GM18498 (cell line): ENCODE measurements around the gene SOX5.
"Not testable (repeated sequence)": the region's sequence is repeated elsewhere in the genome, so short reads cannot be mapped to it uniquely, and the experiment has no call there.

Experiments used
- ATAC-seq: cut with Tn5 transposase; IDR thresholded peaks from one replicate; pipeline ENCODE4 v1.9.1; 2021; ENCODE audit warnings: mild to moderate bottlenecking, moderate library complexity; ENCODE audit not compliant: unreplicated experiment

SOX5 gene

DNA sequence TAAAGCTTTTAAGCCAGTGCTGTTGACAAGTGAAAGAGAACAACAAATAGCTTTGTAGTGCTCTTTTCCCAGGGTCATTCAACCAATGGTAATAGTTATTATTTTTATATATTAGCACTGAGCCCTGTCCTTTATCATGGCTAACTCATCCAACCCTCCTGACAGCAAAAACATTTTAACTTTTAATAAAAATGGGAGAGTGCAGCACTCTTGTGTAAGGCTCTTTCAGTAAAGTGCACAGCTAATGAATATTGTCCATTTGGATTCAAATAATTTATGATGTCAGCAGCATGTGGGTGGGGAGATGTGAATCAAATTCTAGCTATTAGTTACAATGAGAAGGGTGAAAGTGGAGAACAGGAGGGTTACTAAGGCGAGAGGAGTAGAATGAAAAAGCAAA lies 185.7 kb downstream of the SOX5 start:
- ATAC-seq, result no peak

DNA sequence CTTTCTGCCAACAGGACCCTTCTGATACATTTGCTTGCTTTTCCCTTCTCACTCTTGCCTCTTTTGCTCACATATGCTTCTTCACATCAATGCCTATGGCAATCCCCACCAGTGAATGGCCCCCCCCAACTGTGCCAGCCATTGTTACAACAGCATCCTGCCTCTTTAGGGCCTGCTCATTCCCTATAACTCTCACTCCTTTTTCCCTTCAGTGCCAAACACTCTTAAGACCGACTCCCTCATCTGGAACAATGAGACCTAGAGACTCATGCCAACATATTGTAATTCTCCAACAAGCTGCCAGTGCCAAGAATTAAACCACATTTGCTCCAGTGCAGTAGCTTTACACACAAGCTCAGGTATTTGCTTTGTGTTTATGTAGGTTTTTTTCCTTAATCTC lies 189.0 kb downstream of the SOX5 start:
- ATAC-seq, result no peak

DNA sequence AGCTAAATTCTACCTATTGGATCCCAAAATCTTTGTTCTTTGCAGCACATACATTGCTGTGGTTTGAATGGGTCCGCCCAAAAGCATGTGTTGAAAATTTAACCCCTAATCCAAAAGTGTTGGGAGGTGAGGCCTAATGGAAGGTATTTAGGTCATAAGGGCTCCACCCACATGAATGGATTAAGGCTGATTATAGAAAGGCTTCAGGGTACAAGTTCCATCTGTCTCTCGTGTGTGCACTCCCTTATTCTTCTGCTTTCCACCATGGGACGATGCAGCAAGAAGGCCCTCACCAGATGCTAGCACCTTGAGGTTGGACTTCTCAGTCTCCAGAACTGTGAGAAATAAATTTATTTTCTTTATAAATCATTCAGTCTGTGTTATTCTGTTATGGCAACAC lies 190.9 kb downstream of the SOX5 start:
- no peak for ATAC-seq

DNA sequence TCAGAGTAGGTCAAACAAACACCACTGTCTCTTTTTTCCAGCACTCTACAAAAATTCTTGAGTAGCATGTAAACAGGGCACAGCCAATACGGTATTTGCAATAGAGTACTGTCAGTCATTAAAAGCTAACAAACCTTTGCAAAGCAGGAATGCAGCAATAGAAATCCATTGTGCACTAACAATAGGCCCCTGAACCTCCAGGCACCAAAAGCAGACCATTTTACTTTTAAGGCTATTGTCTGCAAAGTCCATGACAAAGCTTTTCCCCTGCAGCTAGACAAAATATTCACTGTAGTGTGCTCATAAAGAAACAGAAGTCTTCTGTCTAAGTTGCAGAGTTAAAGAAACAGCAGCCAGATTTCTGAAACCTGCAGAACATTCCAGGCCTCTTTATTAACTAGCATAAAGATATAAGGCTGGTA lies 191.9 kb downstream of the SOX5 start:
- ATAC-seq, result no peak

DNA sequence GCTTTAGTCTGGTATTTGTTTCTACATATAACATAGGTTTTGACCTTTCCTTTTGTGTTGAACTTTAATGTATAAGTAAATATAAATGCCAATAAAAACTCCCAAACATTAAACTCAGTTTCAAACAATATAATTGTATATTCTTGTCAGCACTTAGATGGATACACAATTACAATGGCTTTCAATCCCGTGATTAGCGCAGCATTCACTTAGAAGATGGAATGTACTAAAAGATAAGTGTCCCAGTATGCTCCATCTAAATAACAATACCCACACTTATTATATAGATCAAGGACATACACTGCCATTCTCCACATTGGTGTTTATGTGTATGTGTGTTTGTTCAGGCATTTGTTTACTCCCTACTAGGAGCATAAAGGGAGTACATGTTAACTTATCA lies 193.1 kb downstream of the SOX5 start:
- ATAC-seq, result no peak

DNA sequence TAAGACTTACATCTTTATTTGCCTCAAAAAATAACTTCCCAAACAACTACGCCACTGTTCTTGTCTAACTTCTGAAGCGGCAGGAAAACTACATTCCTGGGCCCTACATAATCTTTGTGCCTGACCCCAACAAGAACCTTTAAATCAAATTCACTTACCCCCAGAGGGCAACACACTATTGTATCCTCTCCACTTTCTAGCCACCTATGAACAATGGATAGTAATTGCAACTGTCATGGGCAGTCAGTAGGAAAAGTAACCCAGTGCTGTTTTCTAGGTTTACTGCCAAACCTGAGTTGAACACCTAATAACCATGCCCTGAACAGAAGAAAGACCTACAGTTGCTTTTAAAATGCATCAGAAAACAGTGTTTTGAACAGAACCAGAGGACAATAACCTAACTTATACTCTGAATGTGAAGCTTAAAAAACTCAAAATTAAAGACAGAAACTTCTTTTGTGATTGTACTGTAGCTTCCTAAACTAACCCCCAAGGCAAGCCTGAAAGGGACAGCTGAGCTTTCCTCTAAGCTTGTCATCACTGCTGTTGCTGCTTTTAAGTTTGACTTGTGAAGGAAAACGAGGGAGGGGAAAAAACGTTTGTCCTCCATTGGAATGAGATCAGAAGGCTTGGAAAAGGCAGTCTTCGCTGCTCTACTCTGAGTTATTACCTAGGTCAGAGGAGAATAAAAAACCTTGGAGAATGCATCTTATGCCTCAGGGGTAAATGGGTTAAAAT lies 195.7 kb downstream of the SOX5 start:
- no peak for ATAC-seq

DNA sequence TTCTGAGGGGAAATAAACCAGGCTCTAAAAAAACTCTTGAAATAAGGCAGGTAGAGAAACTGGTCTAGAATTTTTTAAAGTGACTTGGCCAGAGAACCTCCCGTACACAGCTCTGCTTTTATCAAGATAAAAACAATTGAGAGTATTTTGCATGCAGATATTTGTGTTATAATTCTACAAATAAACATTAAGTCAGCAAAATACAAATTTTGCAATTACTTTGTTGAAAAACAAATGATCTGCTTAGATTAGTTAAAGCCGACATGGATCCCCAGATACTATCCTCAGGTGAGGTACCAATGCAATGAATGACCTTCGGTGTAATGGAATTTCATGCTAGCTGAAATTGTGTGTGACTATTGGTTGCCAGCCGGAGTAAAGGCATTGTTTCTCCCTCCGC lies 197.2 kb downstream of the SOX5 start:
- ATAC-seq, result no peak

DNA sequence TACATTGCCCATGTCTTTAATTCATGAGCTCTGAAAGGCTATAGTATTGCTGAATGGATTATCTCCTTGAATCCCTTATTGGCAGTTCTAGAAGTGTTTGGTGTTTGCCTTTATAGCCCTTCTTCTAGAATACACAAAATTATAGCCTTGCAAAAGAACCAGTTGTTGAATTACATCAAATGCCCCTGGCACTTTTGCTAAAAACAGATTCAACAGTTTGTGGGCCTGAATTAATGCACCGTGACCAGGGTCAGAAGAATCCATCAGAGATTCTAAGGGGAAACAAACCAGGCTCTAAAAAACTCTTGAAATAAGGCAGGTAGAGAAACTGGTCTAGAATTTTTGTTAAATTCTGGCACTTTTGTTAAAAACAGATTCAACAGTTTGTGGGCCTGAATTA lies 197.8 kb downstream of the SOX5 start:
- no peak for ATAC-seq

DNA sequence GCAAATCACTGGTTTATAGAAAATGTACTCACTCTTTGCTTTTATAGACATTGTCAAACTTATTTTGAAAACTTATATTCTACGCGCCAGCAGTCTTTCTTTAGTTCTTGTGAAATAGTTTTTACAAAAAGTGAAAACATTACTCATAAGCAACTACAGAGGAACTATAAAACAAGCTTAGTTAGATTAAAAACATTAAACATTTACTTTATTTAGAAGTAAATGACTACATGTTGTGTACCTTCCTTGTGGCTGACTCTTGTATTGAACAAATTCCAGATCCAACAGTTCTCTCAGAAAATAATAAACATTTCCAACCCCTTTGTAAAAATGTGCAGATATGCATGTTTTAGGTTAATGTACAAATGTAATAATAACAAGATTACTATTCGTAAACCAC lies 198.5 kb downstream of the SOX5 start:
- ATAC-seq, result no peak

DNA sequence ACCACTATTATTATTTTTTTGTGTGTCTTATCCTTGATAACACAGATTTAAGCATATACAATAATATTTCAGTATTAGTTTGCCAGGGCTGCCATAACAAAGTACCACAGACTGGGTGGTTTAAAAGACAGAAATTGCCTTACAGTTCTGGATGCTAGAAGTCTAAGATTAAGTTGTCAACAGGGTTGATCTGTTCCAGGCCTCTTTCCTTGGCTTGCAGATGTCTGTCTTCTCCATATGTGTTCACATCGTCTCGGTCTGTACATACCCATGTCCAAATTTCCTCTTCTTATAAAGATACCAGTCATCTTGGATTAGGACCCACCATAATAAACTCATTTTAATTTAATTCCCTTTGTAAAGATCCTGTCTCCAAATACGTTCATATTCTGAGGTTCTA lies 204.8 kb downstream of the SOX5 start:
- ATAC-seq, result no peak

DNA sequence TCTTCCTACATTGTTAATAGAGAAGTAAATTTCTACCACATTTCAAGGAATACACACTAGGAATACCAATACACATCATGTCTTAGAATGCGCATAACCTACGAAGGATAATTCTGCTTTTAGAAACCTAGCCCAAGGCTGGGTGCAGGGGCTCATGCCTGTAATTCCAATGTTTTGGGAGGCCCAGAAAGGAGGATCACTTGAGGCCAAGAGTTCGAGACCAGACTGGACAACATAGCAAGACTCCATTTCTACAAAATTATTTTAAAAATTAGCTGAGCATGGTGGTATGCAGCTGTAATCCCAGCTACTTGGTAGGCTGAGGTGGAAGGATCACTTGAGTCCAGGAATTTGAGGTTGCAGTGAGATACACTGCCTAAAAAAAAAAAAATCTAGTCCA lies 206.9 kb downstream of the SOX5 start:
- ATAC-seq, result no peak

DNA sequence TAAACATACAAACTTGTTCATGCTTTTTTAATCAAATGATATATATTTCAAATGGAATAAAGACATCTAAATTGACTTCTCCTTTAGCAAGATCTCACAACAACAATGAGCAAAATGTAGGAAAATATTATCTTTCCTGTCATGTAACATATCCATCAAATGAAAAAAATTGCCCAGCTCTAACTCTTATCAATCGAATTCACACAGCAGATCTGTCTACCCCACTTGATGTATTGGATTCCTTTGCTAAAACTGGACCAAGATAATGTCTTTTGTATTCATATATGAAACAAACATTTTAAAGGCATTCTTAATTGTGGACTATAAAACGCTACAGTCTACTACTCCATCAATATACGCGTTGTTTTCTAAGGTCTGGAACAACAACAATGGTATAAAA lies 218.0 kb downstream of the SOX5 start:
- ATAC-seq, result no peak

DNA sequence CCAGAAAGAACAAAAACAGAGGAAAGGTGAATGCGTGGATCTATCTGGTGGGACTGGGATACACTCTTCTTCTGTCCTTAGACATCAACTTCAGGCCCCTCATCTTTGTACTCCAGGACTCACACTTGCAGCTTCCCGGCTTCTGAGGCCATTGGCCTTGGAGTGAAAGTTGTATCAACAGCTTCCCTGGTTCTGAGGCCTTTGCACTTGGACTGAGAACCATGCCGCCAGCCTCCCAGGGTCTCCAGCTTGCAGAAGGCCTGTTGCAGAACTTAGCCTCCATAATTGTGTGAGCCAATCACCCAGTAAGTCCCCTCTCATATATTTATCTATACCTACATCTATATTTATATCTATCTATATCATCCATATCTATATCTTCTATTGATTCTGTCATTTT lies 218.4 kb downstream of the SOX5 start:
- ATAC-seq, result no peak

DNA sequence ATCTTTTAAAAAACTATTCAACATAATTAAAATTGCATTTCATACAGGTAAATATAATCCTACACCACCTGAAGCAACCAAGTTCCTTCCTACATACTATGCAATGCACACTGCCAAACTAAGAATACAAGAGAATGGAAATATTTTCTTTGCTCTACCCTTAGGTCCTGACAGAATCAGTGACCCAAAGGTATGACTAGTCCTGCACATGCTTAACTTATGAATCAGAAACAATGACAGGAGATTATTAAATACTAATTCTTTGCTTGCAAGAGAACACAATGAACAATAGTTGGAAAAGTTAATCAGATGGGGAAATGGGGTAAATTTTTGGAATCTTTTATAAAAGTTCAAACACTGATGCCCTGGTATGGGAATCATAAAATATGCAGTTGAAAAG lies 220.1 kb downstream of the SOX5 start:
- ATAC-seq, result no peak

DNA sequence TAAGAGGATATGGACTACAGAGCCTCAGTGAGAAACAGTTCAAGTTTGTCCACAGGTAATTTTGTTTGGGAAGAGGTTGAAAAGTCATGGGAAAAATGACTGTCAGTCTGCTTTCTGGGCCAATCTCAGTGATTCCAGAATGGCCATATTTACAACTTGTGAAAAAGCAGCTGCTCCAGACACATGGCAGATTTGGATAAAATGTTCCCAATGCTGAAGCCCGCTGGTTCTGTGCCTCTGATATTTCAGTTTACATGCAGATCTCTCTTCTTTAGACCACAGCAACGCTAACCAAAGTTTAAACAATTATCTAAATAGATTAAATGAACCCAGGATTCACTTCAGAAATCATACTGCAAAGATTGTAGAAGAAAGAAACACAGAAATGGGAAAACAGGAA lies 222.8 kb downstream of the SOX5 start:
- no peak for ATAC-seq

DNA sequence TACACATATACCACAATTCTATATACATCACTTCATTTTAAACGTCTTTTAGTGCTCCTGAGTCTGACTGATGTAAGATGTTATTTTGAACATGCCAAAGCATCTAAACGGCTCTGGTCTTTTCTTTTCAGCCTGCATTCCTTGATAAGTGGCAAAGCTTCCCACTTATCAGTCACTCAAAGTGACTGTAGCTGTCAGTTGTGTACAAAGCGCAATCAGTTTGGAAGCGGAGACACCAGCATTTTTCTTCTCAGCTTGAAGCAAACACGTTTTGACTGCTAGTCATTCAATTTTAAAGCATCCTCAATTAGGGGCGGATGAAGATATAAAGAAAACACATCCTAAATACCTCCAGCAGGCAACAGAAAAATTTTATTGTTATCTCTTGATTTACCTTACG lies 226.8 kb downstream of the SOX5 start:
- no peak for ATAC-seq

DNA sequence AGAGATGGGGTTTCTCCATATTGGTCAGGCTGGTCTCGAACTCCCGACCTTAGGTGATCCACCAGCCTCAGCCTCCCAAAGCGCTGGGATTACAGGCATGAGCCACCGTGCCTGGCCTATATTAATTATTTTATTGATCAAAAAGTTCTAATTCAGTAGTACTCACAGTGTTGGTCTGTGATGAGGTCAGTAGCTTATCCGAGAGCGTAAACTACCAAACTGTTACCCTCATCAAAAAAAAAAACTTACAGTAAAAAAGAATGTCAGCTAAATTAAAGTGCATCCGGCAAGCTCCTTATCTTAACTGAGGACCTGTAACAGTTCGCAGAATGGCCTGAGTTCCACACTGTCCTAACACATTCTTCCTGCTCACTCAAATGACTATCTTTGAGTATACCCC lies 228.2 kb downstream of the SOX5 start:
- ATAC-seq, result no peak

DNA sequence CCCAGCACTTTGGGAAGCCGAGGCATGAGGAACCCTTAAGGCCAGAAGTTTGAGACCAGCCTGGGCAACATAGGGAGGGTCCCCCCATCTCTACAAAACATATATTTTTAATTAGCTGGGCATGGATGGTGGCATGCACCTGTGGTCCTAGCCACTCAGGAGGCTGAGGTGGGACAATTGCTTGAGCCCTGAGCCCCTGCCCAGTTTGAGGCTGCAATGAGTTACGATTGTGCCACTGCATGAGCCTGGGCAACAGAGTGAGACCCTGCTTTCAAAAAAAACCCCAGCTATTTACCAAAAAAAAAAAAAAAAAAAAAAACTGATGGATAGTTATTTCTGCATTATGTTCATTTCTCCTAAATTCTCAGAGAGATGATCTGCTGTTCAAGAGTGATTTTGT lies 230.0 kb downstream of the SOX5 start:
- ATAC-seq, result no peak

DNA sequence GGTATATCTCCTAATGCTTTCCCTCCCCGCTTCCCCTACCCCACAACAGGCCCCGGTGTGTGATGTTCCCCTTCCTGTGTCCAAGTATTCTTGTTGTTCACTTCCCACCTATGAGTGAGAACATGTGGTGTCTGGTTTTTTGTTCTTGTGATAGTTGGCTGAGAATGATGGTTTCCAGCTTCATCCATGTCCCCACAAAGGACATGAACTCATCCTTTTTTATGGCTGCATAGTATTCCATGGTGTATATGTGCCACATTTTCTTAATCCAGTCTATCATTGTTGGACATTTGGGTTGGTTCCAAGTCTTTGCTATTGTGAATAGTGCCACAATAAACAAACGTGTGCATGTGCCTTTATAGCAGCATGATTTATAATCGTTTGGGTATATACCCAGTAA lies 239.1 kb downstream of the SOX5 start:
- not testable (repeated sequence) for ATAC-seq

DNA sequence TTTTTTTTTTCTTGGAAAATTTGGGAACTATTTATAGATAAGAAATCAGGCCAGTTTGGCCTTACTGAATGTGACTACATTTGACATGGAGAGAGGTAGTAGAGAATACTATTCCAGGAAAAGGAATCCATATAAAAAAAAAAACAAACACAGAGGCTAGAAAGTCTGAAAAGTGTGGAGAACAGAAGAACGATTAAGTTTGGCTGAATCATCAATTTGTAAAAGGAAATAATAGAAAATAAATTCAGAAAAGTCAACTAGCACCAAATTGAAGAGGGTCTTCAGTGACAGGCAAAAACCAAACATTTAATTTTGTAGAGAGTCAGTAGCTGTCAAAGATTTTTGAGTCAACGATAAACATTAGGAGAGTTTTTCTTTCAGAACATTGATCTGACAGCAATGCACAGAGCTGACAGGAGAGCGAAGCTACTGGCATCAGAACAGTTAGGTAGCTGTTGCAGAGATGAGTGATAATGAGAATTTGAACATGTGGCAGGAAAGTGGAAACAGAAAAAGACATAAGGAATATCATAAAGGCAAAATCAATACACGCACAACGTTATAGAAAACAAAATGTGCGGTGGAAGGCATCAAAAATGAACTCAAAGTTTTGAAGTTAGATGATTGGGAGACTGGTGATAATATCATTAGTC lies 241.2 kb downstream of the SOX5 start:
- ATAC-seq, result no peak

DNA sequence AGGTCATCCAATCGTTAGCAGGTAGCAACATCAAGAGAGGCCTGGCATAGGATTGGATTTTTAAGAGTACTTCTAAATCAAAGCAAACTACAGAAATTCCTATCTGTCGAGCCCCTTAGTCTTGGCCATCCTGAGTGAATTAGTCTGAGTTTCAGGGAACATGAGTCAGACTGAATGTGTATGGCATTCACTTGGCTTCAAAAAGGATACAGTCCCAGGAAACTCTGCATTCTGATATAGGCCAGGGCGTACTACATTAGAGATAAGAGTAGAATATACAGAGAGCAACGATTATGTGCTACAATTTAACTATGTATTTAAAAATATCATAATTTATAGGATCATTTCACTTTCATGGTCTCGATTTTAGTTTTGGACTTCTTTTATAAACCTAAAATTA lies 242.2 kb downstream of the SOX5 start:
- no peak for ATAC-seq

DNA sequence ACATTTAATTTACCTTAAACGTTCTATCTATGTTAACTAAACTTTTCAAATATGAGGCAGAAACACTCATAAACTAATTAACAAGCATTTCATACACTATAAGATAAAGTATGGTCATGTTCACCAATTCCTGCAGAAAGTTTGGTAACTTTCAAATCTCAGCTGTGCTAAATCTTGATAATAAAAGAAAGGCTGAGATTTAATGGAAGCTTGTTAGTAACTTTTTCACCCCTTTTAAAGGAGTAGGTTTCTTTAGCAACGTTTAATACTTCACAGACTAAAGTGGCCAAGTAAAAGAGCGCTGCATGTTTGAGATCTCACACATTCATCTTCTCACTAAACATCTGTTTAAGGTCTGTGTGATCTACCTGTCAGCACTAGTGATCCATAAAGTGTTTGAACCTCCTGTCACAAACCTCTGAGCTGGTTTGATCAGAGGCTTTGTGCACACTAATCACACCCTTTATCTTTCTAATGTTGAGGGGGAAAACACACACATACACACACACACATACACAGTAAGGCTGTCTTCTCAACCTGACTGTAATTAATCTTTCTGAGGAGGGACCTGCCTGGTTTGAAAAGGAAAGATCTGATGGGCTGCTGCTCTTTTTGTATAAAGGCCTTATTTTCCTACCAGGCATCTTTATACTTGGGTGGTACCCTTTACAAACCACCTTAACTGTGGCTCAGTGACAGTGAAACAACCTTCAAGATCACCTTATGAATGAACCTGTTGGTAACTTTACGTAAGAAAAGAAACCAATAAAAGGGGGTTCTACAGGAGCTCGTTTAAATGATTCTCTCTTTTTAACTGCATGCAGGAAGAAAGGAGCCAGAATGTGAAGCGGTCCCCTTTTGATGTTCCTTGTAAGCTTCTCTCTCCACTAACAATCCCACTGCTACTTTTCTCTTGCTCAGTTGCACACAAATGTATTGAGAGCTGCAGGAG lies 244.2 kb downstream of the SOX5 start:
- ATAC-seq, result no peak
